Loucy (cell line): Measurements from ENCODE around the gene MBD3L2B.

Source experiments
- H2AFZ ChIP-seq: fragments of 200-600 bp; sonication (generic); 2 replicates; pipeline ENCODE4 v1.6.0; 2016; ENCODE audit warnings: antibody characterized with exemption, mild to moderate bottlenecking, low read length, moderate library complexity
- H3F3A ChIP-seq: fragments of 200-600 bp; 2 replicates; pipeline ENCODE4 v1.6.0; 2016; ENCODE audit warnings: antibody characterized with exemption, low read depth, mild to moderate bottlenecking
- H3K27me3 ChIP-seq: fragments of 200-600 bp; sonication (generic); 2 replicates; pipeline ENCODE4 v1.6.1; 2014; ENCODE audit warnings: low read length, mild to moderate bottlenecking; ENCODE audit not compliant: insufficient read depth, poor library complexity, severe bottlenecking
- H3K36me3 ChIP-seq: fragments of 200-600 bp; sonication (generic); 2 replicates; pipeline ENCODE4 v1.6.1; 2016; ENCODE audit warnings: low read length; ENCODE audit not compliant: insufficient read depth
- H3K4me1 ChIP-seq: fragments of 200-600 bp; sonication (generic); 2 replicates; pipeline ENCODE4 v1.5.1; 2014; ENCODE audit warnings: low read length, mild to moderate bottlenecking; ENCODE audit not compliant: insufficient read depth, poor library complexity, severe bottlenecking
- H3K4me2 ChIP-seq: fragments of 200-600 bp; sonication (generic); 2 replicates; pipeline ENCODE4 v1.6.0; 2014; ENCODE audit warnings: antibody characterized with exemption, low read length, low read depth, mild to moderate bottlenecking; ENCODE audit not compliant: poor library complexity, severe bottlenecking
- H3K4me3 ChIP-seq: fragments of 200-600 bp; sonication (generic); 2 replicates; pipeline ENCODE4 v1.5.1; 2014; ENCODE audit warnings: low read length, mild to moderate bottlenecking, mixed read lengths; ENCODE audit not compliant: poor library complexity, severe bottlenecking
- H3K79me2 ChIP-seq: fragments of 200-600 bp; sonication (generic); 2 replicates; pipeline ENCODE4 v1.6.1; 2014; ENCODE audit warnings: low read length; ENCODE audit not compliant: insufficient read depth
- H3K9ac ChIP-seq: fragments of 200-600 bp; sonication (generic); 2 replicates; pipeline ENCODE4 v1.6.0; 2014; ENCODE audit warnings: mild to moderate bottlenecking, low read depth, low read length, moderate library complexity; ENCODE audit not compliant: poor library complexity, severe bottlenecking
- H3K9me2 ChIP-seq: fragments of 200-600 bp; sonication (generic); replicated peaks from 2 replicates; pipeline ENCODE4 v1.6.1; 2016; ENCODE audit warnings: low read depth, low read length, mixed read lengths
- H3K9me3 ChIP-seq: fragments of 200-600 bp; sonication (generic); 2 replicates; pipeline ENCODE4 v1.6.1; 2014; ENCODE audit warnings: mild to moderate bottlenecking, antibody characterized with exemption, low read length, low read depth; ENCODE audit not compliant: insufficient read depth
- H4K20me1 ChIP-seq: fragments of 200-600 bp; sonication (generic); 2 replicates; pipeline ENCODE4 v1.6.0; 2014; ENCODE audit warnings: antibody characterized with exemption, low read length, mild to moderate bottlenecking; ENCODE audit not compliant: insufficient read depth, poor library complexity, severe bottlenecking
- CTCF ChIP-seq: fragments of 200-600 bp; sonication (generic); conservative IDR thresholded peaks from 2 replicates; pipeline ENCODE4 v1.5.1; 2014; ENCODE audit warnings: mild to moderate bottlenecking, antibody characterized with exemption, low read length
- EZH2phosphoT487 ChIP-seq: fragments of 200-600 bp; IDR thresholded peaks from 2 replicates; pipeline ENCODE4 v1.6.1; 2018; ENCODE audit warnings: antibody characterized with exemption, mild to moderate bottlenecking, moderate library complexity, borderline replicate concordance

Gene MBD3L2B

DNA sequence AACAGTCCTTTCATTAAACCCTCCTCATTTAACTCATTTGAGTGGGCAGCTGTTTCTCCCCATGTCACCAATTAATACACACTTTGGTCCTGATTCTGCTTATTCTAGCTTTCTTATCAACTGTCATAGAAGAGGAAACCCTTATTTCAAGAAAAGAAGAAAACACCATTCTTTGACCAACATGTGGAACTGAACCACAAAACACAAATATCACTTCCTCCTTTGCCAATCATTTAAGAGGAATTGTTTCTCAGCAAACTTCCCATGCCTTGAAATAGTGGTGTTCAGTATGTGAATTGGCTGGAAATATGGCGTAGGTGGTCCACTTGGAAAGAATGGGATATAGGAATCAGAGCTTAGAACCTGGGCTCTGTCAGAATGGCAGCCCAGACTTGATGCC, 20.4 kb downstream of the MBD3L2B start:
- Histone ChIP-seq H3K9ac (no peak overlapping the region), H3K36me3 (no peaks in the 10 kb centered on the region), H3F3A (no peaks in the 10 kb centered on the region), H4K20me1 (no peaks in the 10 kb centered on the region), H2AFZ (no peak overlapping the region), H3K9me2 (no peaks in the 10 kb centered on the region), H3K79me2 (no peaks in the 10 kb centered on the region), H3K9me3 (no peaks in the 10 kb centered on the region), H3K4me2 (no peak overlapping the region), H3K4me3 (no peak overlapping the region), H3K4me1 (no peaks in the 10 kb centered on the region), H3K27me3 (no peaks in the 10 kb centered on the region)
- no peak for TF ChIP-seq EZH2phosphoT487
- no peak for TF ChIP-seq CTCF

GRCh38 chr19:7000333-7000732, 20.9 kb downstream of the MBD3L2B start:
- TF ChIP-seq EZH2phosphoT487 (no peak), CTCF (no peak)
- H3K36me3 ChIP-seq, result no peaks in the 10 kb centered on the region
- H3F3A ChIP-seq, result no peaks in the 10 kb centered on the region
- no peaks in the 10 kb centered on the region for H3K79me2 ChIP-seq
- no peak overlapping the region for H3K4me2 ChIP-seq
- no peak overlapping the region for H3K4me3 ChIP-seq
- no peaks in the 10 kb centered on the region for H3K4me1 ChIP-seq
- no peaks in the 10 kb centered on the region for H4K20me1 ChIP-seq
- no peaks in the 10 kb centered on the region for H3K27me3 ChIP-seq
- H3K9me3 ChIP-seq, result no peaks in the 10 kb centered on the region
- H2AFZ ChIP-seq, result no peak overlapping the region
- H3K9ac ChIP-seq, result no peak overlapping the region
- no peaks in the 10 kb centered on the region for H3K9me2 ChIP-seq

DNA sequence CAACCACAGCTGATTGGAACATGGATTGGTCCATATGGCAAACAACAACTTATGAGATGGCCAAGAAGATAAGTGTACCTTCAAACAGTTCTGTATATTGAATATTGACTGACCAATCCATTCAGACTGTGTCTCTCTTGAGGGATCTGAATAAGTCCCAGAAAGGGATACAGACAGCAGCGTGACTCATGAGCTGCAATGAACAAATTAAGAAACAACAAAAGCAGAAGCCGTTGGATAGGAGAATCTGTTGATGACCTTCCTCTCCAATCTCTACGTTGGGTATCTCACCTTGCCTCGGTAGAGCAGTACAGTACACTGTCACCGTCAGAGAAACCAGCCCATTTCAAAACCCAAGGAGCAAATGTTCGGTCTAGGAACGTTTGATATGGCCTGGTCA, 21.3 kb downstream of the MBD3L2B start:
- TF ChIP-seq EZH2phosphoT487 (no peak), CTCF (no peak)
- Histone ChIP-seq H2AFZ (no peak overlapping the region), H3K4me3 (no peak overlapping the region), H3K27me3 (no peaks in the 10 kb centered on the region), H3K4me1 (no peaks in the 10 kb centered on the region), H3K4me2 (no peak overlapping the region), H3K9me2 (no peaks in the 10 kb centered on the region), H3K9ac (no peak overlapping the region), H3K36me3 (no peaks in the 10 kb centered on the region), H3K79me2 (no peaks in the 10 kb centered on the region), H4K20me1 (no peaks in the 10 kb centered on the region), H3F3A (no peaks in the 10 kb centered on the region), H3K9me3 (no peaks in the 10 kb centered on the region)
